Inferior parietal cortex (tissue), 1 donor: ENCODE results near the gene ACSM3.
"Not testable (repeated sequence)": the region's sequence is repeated elsewhere in the genome, so short reads cannot be mapped to it uniquely, and the experiment has no call there.

Experiments
- DNase-seq: peaks from one replicate; pipeline ENCODE4 v3.0.0-alpha.2; 2016; ENCODE audit errors: extremely low spot score

The ACSM3 gene

DNA sequence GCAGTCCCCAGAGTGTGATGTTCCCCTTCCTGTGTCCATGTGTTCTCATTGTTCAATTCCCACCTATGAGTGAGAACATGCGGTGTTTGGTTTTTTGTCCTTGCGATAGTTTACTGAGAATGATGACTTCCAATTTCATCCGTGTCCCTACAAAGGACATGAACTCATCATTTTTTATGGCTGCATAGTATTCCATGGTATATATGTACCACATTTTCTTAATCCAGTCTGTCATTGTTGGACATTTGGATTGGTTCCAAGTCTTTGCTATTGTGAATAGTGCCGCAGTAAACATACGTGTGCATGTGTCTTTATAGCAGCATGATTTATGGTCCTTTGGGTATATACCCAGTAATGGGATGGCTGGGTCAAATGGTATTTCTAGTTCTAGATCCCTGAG lies 8.0 kb upstream of the ACSM3 start:
- DNase-seq = not testable (repeated sequence)

DNA sequence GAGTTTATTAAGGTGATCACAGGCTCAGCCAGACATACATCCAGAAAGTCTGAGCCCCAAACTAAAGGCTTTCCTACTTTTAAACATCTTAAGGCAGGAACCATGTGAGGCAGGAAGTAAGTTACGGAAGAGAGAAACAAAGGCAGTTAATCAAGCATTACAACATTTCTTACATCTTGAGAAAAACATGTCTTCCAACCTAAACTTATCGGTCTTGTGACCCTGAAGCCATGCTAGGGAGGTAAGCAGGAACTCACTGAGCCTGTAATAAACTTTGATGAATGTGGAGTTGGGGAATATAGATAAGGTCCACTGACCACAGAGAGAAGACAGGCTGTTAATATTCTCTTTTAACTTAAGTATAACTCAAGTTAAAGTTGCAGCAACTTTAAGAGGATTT lies 3.5 kb upstream of the ACSM3 start:
- no peak for DNase-seq

- DNase-seq = no peak
Observed at GRCh38 chr16:20761175-20761574, 2.6 kb upstream of the ACSM3 start.

GRCh38 chr16:20762404-20763123 lies 1.2 kb upstream of the ACSM3 start:
- no peak for DNase-seq

DNA sequence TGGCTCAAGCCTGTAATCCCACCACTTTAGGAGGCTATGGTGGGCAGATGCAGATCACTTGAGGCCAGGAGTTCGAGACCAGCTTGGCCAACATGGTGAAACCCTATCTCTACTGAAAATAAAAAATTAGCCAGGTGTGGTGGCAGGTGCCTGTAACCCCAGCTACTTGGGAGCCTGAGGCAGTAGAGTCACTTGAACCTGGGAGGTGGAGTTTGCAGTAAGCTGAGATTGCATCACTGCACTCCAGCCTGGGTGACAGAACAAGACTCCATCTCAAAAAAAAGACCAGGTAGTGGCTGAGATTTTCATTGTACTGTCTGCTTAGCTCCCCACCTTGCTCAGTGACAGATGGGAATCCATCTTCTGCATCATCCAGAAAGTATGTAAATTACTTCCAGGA lies 634 bp downstream of the ACSM3 start:
- not testable (repeated sequence) for DNase-seq

DNA sequence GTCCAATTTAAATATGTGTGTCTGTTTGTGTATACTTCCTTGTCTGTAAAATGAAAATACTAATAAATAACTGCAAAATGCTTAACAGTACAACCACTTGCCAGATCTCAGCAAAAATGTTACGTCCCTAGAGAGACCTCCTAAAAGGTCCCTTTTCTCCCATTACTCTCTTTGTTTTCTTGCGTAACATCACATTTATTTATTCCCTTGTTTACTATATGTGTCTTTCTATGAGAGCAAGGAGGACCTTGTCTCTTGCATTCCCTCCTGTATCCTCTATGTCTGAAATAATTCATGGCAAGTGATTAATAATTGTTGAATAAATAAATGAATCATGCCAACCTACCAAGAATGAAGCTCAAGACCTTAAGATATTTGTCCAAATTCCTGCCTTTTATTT lies 1.9 kb downstream of the ACSM3 start:
- no peak for DNase-seq

DNA sequence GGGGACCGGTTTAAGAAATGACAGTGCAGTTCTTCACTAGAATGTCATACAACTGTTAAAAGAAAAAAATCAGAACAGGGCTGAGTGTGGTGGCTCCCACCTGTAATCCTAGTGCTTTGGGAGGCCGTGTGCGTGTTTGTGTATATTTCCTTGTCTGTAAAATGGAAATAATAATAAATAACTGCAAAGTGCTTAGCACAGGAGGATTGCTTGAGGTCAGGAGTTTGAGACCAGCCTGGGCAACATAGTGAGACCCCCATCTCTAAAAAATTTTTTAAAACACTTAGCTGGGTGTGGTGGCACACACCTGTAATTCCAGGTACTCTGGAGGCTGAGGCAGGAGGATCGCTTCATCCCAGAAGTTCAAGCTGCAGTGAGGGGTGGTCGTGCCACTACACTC lies 2.5 kb downstream of the ACSM3 start:
- DNase-seq = no peak

- no peak for DNase-seq
Observed at GRCh38 chr16:20767577-20767976, 3.8 kb downstream of the ACSM3 start.

- DNase-seq = no peak
Observed at GRCh38 chr16:20768121-20768520, 4.3 kb downstream of the ACSM3 start.

DNA sequence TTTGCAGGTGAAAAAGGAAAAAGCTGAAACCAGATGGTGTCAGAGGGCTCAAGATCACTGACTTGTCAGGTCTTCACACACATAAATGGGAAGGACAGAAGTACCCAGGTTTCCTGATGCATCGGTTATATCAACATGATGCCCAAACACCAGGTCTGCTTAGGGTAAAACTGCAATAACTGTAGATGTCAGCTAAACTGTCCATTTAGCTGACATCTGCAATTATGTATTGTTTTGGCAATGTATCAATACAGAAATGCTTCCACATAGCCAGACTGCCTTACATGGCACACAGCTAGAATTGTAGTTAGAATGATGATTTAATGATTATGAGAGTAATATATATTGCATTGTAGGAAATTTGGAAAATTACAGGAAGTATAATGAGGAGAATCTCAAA lies 5.0 kb downstream of the ACSM3 start:
- no peak for DNase-seq

GRCh38 chr16:20773679-20774078 lies 9.9 kb downstream of the ACSM3 start:
- no peak for DNase-seq

DNA sequence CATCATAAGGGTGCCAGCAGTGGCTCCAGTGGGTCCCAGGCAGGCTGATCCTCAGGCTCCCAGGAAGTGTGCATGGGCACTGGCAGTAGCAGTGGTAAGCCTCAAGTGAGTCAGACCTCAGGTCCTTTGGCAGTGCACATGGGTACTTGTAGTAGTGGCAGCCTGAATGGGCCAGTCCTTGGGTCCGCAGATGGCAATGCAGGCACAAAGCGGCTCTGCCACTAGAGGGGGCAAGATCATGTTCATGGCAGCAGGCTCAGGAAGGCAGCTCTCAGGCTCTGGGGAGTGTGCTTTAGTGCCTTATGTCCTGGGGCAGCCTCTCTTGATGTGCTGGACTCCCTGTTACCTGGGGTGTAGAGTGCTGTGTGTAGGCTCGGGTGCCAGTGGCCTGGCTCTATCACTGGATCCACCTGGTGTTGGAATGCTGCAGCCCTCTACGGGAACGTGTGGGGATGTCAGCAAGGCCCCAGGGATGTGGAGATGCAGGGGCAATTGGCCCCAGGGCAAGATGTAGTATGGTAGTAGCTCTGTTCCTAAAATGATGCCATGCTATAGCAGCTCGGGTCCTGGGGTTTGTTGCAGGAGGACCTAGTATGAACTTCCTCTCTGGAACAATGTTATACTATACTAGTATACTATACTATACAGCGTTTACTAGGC lies 11.0 kb downstream of the ACSM3 start:
- DNase-seq = no peak

GRCh38 chr16:20781697-20782096 lies 17.9 kb downstream of the ACSM3 start:
- no peak for DNase-seq

DNA sequence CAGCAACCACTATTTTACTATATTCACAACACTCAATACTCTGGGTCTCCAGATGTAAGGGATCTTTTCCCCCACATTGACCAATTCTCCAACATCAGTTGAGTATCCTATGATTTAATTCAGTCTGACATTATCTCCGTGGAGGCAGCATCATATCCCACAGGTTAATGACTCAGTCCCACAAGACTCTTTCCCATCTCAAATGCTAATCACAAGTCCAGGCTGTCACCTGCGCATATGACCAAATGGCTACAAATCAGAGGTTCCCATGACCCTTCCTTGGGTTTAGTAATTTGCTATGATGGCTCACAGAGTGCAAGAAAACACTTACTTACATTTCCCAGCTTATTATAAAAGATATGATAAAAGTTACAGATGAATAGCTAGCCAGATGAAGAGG lies 18.7 kb downstream of the ACSM3 start:
- no peak for DNase-seq

DNA sequence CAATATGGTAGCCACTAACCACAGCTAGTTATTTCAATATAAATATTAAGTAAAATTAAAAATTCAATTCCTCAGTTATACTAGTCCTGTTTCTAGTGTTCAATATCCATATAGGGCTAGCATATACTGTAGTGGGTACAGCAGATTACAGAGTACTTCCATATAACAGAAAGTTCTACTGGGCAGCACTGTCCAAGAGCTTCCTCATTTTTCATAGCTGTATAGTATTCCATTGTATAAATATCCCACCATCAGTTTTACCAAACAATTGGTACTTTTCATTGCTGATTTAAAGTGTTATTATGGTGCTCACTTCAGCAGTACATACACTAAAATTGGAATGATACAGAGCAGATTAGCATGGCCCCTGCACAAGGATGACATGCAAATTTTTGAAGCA lies 20.4 kb downstream of the ACSM3 start:
- no peak for DNase-seq

- no peak for DNase-seq
Observed at GRCh38 chr16:20789130-20789529, 25.3 kb downstream of the ACSM3 start.

GRCh38 chr16:20791923-20792612 lies 28.3 kb downstream of the ACSM3 start:
- DNase-seq = no peak

- DNase-seq = no peak
Observed at GRCh38 chr16:20798364-20798763, 34.5 kb downstream of the ACSM3 start.

DNA sequence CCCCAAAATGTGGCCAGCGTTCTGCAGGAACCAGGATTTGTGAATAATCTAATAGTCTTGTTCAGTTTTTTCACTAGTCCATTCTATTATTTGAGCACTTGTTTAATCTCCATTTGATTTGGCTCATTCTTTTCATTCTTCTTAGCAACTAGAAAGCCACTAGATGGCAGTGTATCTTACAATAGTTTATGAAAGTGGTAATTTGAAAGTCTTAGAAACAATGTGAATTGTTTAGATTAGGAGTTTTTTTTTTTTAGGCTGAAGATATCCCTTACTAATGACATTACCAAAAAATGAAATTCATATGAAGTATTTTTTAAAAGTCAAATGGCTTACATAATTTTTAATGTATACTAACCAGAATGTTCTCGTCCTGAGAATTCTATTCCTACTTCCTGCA lies 35.8 kb downstream of the ACSM3 start:
- DNase-seq = peak; percentile 37

GRCh38 chr16:20801278-20801677 lies 37.5 kb downstream of the ACSM3 start:
- no peak for DNase-seq

DNA sequence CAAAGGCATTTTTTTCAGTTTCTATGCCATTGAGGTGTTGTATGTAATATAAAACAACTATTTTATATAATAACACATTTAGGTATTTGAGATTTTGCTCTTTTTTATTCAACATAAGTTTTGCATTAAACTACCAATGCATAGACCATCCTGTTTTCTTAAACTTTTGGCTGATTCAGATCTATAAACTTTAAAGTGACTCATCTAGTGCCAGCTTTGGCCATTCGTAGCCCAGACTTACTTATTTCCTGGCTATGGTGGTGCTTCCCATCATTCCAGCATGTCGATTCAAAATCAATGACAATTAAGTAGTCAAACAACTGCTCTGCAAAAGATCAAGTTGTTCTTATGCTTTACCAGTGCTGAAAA lies 39.4 kb downstream of the ACSM3 start:
- no peak for DNase-seq

DNA sequence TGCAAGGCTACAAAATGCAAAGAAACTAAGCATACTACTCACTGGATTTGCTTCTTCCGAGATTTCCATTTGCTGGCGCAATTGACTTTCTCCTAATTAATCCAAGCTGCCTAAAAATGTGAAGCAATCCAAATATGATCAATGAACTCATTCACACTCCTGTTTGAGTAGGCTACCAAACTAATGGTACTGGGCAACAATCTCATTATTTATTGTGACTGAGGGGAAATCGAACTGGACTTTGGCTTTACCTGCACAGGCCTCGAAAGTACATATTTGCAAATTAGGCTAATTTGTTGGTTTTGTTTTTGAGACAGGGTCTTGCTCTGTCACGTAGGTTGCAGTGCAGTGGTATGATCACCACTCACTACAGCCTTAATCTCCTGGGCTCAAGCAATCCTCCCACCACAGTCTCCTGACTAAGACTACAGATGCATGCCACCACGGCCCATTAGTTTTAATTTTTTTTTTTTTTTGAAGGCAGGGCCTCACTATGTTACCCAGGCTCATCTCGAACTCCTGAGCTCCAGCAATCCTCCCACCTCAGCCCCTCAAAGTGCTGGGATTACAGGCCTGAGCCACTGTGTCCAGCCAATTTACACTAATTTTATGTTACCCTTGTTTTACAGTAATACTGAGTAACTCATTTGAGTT lies 39.9 kb downstream of the ACSM3 start:
- DNase-seq = no peak
